ENCODE measurements around the gene TMC6.

Gene TMC6

DNA sequence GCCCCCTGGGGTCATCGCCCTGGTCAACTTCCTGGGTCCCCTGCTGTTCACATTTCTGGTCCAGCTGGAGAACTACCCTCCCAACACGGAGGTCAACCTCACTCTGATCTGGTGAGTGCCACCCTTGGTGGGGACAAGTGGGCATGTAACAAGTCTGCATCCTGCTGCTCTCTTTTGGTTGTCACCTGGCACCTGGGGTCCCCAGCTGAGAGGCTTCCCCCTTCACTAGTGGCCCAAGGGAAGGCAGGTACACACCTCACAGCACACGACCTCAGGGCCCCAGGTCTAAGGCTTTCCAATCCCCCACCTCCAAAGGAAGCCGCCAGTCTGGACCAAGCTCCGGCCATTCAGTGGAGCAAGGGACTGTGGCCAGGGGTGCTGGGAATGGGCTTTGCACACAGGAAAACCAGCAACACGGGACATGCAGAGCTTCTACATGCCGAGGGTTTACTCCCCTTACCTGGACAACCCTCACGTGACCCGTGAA, 6.4 kb upstream of the TMC6 start:
- no peak overlapping the region for H2BK12ac ChIP-seq (ENCODE audit: low read length)
- WGBS, 2 donors (ENCODE audit: extremely low coverage in 2 of 2, insufficient read length in 2 of 2, insufficient replicate concordance in 1 of 2): no CpG with 5 or more reads among the region's 9 CpGs
- H2AK5ac ChIP-seq (ENCODE audit: low read depth, low read length): peak overlapping the region; percentile 40
- peaks cover 0 to 4% of the 10 kb centered on the region in 2 donors for H3K9me3 ChIP-seq (replicated peaks in 1 of 2; ENCODE audit: control insufficient read depth in 2 of 2, insufficient read depth in 1 of 2, low read depth in 1 of 2, low read length in 2 of 2)
- H3K79me1 ChIP-seq (ENCODE audit: low read depth, low read length): peaks cover 6% of the 10 kb centered on the region
- H3K27ac ChIP-seq (replicated peaks; ENCODE audit: low read length): no peak overlapping the region
- no peak overlapping the region for H4K8ac ChIP-seq (ENCODE audit: low read depth, low read length)
- H2AFZ ChIP-seq (ENCODE audit: low read length): no peak overlapping the region
- DNase-seq (ENCODE audit: low spot score): no peak
- H2BK5ac ChIP-seq (ENCODE audit: low read length): peak overlapping the region; percentile 71
- no peak overlapping the region for H3K4me2 ChIP-seq (ENCODE audit: insufficient read depth, low read length, poor library complexity, severe bottlenecking)
- H3K4me1 ChIP-seq (ENCODE audit: control insufficient read depth in 2 of 2, insufficient read depth in 1 of 2, low read depth in 1 of 2, low read length in 2 of 2): peaks cover 2 to 8% of the 10 kb centered on the region in 2 donors
- H3K27me3 ChIP-seq (ENCODE audit: control insufficient read depth in 3 of 3, insufficient read depth in 3 of 3, low read depth in 1 of 3, low read length in 3 of 3): peaks cover 6 to 43% (median 29%) of the 10 kb centered on the region in 3 experiments
- H3K36me3 ChIP-seq (replicated peaks in 1 of 2; ENCODE audit: control insufficient read depth in 2 of 2, insufficient read depth in 2 of 2, low read length in 2 of 2): no peaks in the 10 kb centered on the region
- H3K9ac ChIP-seq (ENCODE audit: low read depth, low read length, poor library complexity): no peak overlapping the region
- no peak overlapping the region for H3K4me3 ChIP-seq (ENCODE audit: low read length in 2 of 2)
- H4K91ac ChIP-seq (ENCODE audit: low read depth, low read length, poor library complexity): no peak overlapping the region
- H3K18ac ChIP-seq (ENCODE audit: low read length): peak overlapping the region; percentile 17
- no peak overlapping the region for H2BK120ac ChIP-seq (ENCODE audit: low read depth, low read length)
- peak overlapping the region; percentile 25 for H3K23ac ChIP-seq (ENCODE audit: low read depth, low read length, poor library complexity)
- no peak overlapping the region for H3K4ac ChIP-seq (ENCODE audit: low read length)
- no peak overlapping the region for H3K14ac ChIP-seq (ENCODE audit: low read length)
- H2BK15ac ChIP-seq (ENCODE audit: low read length): peak overlapping the region; percentile 75

DNA sequence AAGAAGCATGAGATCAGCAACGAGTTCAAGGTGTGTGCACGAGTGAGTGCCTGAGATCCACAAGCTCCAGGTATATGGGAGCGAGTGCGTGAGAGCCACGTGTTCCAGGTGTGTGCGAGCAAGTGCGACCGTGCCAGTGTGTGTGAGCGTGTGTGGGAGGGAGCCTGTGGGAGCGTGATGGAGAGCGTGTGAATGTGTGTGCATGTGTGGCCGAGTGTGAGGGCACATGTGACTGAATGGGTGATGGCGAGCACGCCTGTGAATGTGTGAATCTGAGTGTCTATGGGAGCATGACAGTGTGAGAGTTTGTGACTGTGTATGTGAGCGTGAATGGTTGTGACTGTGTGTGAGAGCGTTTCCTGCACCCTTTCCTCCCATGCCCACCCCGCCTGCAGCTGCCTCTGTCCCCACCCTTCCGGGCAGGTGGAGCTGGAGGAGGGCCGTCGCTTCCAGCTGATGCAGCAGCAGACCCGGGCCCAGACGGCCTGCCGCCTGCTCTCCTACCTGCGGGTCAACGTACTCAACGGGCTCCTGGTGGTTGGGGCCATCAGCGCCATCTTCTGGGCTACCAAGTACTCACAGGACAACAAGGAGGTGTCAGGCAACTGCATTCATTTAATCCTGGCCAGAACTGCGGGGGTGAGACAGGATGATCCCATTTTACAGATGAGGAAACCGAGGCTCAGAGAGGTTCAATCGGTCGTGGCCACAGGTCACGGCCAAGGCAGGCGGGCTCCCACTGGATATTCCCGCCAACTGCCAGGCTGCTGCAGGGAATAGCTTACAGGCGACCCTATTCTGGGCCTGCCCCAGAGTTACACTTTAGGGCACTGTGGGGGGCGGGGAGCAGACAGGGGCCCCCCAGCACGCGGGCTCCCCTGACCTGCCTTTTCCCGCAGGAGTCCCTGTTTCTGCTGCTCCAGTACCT, 5.7 kb upstream of the TMC6 start:
- WGBS, 2 donors (ENCODE audit: extremely low coverage in 2 of 2, insufficient read length in 2 of 2, insufficient replicate concordance in 1 of 2): no CpG with 5 or more reads among the region's 39 CpGs
- Histone ChIP-seq H3K27ac (replicated peaks; ENCODE audit: low read length) (no peak overlapping the region), H2BK5ac (ENCODE audit: low read length) (peak overlapping the region; percentile 71), H2BK15ac (ENCODE audit: low read length) (no peak overlapping the region), H4K91ac (ENCODE audit: low read depth, low read length, poor library complexity) (peak overlapping the region; percentile 13), H3K27me3 (ENCODE audit: control insufficient read depth in 3 of 3, insufficient read depth in 3 of 3, low read depth in 1 of 3, low read length in 3 of 3) (peaks cover 6 to 50% (median 29%) of the 10 kb centered on the region in 3 experiments), H3K9me3 (replicated peaks in 1 of 2; ENCODE audit: control insufficient read depth in 2 of 2, insufficient read depth in 1 of 2, low read depth in 1 of 2, low read length in 2 of 2) (peaks cover 0 to 4% of the 10 kb centered on the region in 2 donors), H3K79me1 (ENCODE audit: low read depth, low read length) (peaks cover 6% of the 10 kb centered on the region), H2AFZ (ENCODE audit: low read length) (no peak overlapping the region), H3K4ac (ENCODE audit: low read length) (no peak overlapping the region), H3K4me1 (ENCODE audit: control insufficient read depth in 2 of 2, insufficient read depth in 1 of 2, low read depth in 1 of 2, low read length in 2 of 2) (peaks cover 4 to 8% of the 10 kb centered on the region in 2 donors), H3K14ac (ENCODE audit: low read length) (no peak overlapping the region), H4K8ac (ENCODE audit: low read depth, low read length) (no peak overlapping the region), H3K4me2 (ENCODE audit: insufficient read depth, low read length, poor library complexity, severe bottlenecking) (no peak overlapping the region), H3K18ac (ENCODE audit: low read length) (peak overlapping the region; percentile 72), H3K23ac (ENCODE audit: low read depth, low read length, poor library complexity) (peak overlapping the region; percentile 98), H3K36me3 (replicated peaks in 1 of 2; ENCODE audit: control insufficient read depth in 2 of 2, insufficient read depth in 2 of 2, low read length in 2 of 2) (no peaks in the 10 kb centered on the region), H3K9ac (ENCODE audit: low read depth, low read length, poor library complexity) (peak overlapping the region; percentile 32), H3K4me3 (ENCODE audit: low read length in 2 of 2) (peak overlapping the region in 1 of 2 donors; percentile 0), H2AK5ac (ENCODE audit: low read depth, low read length) (peak overlapping the region; percentile 72), H2BK120ac (ENCODE audit: low read depth, low read length) (no peak overlapping the region), H2BK12ac (ENCODE audit: low read length) (peak overlapping the region; percentile 95)
- peak; percentile 54 for DNase-seq (ENCODE audit: low spot score)

DNA sequence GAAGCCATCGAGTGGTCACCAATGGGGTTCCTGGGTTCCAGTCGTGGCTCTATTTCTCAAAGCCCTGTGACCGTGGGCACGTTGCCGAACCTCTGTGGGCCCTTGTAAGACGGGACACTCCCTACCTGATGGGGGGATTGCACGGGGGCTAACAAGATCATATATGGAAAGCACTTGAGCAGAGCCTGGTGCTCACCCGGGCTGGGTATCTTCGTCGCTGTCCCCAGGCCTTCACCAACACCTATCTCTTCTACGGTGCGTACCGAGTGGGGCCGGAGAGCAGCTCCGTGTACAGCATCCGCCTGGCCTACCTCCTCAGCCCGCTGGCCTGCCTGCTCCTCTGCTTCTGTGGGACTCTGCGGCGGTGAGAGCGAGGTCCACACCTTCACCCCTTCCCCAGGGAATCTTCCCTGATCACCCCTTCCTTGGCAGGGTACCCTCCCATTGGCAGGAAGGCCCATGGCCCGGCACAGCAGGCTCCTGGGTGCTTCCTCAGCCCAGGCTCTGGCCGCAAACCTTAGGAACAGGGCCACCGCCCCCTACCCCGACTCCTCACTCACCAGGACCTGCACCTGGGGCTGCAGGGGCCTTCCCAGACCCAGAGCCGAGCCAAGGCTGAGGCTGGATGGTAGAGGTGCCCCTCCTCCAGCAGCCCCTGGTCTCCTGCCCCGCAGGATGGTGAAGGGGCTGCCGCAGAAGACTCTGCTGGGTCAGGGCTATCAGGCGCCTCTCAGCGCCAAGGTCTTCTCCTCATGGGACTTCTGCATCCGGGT, 4.8 kb upstream of the TMC6 start:
- no peak overlapping the region for H3K27ac ChIP-seq (replicated peaks; ENCODE audit: low read length)
- peak overlapping the region; percentile 80 for H3K18ac ChIP-seq (ENCODE audit: low read length)
- no peak overlapping the region for H3K4me3 ChIP-seq (ENCODE audit: low read length in 2 of 2)
- no peak overlapping the region for H4K8ac ChIP-seq (ENCODE audit: low read depth, low read length)
- H2AK5ac ChIP-seq (ENCODE audit: low read depth, low read length): peak overlapping the region; percentile 72
- peak overlapping the region; percentile 29 for H2BK5ac ChIP-seq (ENCODE audit: low read length)
- H3K9me3 ChIP-seq (replicated peaks in 1 of 2; ENCODE audit: control insufficient read depth in 2 of 2, insufficient read depth in 1 of 2, low read depth in 1 of 2, low read length in 2 of 2): peaks cover 0 to 4% of the 10 kb centered on the region in 2 donors
- peak overlapping the region; percentile 13 for H4K91ac ChIP-seq (ENCODE audit: low read depth, low read length, poor library complexity)
- H3K23ac ChIP-seq (ENCODE audit: low read depth, low read length, poor library complexity): peak overlapping the region; percentile 98
- H2BK12ac ChIP-seq (ENCODE audit: low read length): peak overlapping the region; percentile 95
- H3K9ac ChIP-seq (ENCODE audit: low read depth, low read length, poor library complexity): peak overlapping the region; percentile 32
- WGBS, 2 donors (ENCODE audit: extremely low coverage in 2 of 2, insufficient read length in 2 of 2, insufficient replicate concordance in 1 of 2): no CpG with 5 or more reads among the region's 30 CpGs
- no peak for DNase-seq (ENCODE audit: low spot score)
- H3K27me3 ChIP-seq (ENCODE audit: control insufficient read depth in 3 of 3, insufficient read depth in 3 of 3, low read depth in 1 of 3, low read length in 3 of 3): peaks cover 6 to 52% (median 28%) of the 10 kb centered on the region in 3 experiments
- no peak overlapping the region for H3K4ac ChIP-seq (ENCODE audit: low read length)
- peak overlapping the region; percentile 25 for H3K14ac ChIP-seq (ENCODE audit: low read length)
- no peak overlapping the region for H3K4me2 ChIP-seq (ENCODE audit: insufficient read depth, low read length, poor library complexity, severe bottlenecking)
- no peaks in the 10 kb centered on the region for H3K36me3 ChIP-seq (replicated peaks in 1 of 2; ENCODE audit: control insufficient read depth in 2 of 2, insufficient read depth in 2 of 2, low read length in 2 of 2)
- peaks cover 6% of the 10 kb centered on the region for H3K79me1 ChIP-seq (ENCODE audit: low read depth, low read length)
- peaks cover 6 to 14% of the 10 kb centered on the region in 2 donors for H3K4me1 ChIP-seq (ENCODE audit: control insufficient read depth in 2 of 2, insufficient read depth in 1 of 2, low read depth in 1 of 2, low read length in 2 of 2)
- H2AFZ ChIP-seq (ENCODE audit: low read length): no peak overlapping the region
- peak overlapping the region; percentile 59 for H2BK15ac ChIP-seq (ENCODE audit: low read length)
- H2BK120ac ChIP-seq (ENCODE audit: low read depth, low read length): peak overlapping the region; percentile 52
